Cardiac fibroblast (primary cell): ENCODE data around the gene TIMM22.

Experiments used
- DNase-seq, 2 donors: peaks; one replicate each; pipeline versions ENCODE4 v3.0.0 to v3.0.0-alpha.2; 2010; ENCODE audit warnings: low read depth in 2 of 2
- H3K4me3 ChIP-seq, 2 donors: replicated peaks in 1 of 2; 1 replicate in 1 of 2; 2 replicates in 1 of 2; pipeline ENCODE4 v1.5.1; 2011; ENCODE audit warnings: low read depth in 2 of 2, low read length in 2 of 2, mild to moderate bottlenecking in 2 of 2, moderate library complexity in 1 of 2
- TF ChIP-seq, protein P1 (sequence below): IDR thresholded peaks from one replicate; pipeline ENCODE4 v1.5.1; 2011; ENCODE audit warnings: low read depth, mild to moderate bottlenecking, low read length, inconsistent platforms

TIMM22 gene

DNA sequence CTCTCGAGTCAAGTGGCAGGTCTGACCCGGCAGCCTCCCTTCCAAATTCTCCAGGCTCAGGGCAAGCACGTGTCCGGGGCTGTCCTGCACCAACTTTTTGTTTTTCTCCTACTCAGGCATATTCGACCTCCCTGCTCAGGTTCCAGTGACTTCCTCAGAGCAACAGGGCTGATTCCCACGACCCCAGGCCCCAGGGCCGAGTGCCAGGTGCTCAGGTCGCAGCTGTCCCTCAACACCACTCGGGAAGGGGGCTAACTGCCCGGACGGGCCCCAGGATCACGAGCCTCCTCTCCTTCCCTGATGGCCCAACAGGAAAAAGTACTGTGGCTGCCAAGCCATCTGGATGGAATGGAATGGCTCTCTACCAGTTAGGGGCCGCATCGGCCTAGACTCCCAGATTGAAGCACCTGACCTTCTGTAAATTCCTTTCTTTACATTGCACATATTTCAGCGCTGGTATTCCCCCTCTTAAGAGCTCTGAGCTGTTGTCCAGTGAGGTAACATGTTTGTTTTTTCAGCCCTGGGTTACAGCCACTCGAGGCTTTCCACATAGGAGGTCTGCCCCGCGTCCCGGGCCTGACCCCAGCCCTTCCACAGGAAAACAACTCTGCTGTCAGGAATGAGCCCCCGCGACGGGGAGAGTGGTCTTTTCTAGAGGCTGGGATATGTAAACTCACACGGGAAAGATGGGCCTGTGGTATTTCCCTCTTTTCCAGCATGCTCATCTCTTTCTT, 42.3 kb upstream of the TIMM22 start:
- no peak overlapping the region for H3K4me3 ChIP-seq
- peak; percentile 27 to 56 for DNase-seq
- TF ChIP-seq, protein P1, sequence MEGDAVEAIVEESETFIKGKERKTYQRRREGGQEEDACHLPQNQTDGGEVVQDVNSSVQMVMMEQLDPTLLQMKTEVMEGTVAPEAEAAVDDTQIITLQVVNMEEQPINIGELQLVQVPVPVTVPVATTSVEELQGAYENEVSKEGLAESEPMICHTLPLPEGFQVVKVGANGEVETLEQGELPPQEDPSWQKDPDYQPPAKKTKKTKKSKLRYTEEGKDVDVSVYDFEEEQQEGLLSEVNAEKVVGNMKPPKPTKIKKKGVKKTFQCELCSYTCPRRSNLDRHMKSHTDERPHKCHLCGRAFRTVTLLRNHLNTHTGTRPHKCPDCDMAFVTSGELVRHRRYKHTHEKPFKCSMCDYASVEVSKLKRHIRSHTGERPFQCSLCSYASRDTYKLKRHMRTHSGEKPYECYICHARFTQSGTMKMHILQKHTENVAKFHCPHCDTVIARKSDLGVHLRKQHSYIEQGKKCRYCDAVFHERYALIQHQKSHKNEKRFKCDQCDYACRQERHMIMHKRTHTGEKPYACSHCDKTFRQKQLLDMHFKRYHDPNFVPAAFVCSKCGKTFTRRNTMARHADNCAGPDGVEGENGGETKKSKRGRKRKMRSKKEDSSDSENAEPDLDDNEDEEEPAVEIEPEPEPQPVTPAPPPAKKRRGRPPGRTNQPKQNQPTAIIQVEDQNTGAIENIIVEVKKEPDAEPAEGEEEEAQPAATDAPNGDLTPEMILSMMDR = no peak

DNA sequence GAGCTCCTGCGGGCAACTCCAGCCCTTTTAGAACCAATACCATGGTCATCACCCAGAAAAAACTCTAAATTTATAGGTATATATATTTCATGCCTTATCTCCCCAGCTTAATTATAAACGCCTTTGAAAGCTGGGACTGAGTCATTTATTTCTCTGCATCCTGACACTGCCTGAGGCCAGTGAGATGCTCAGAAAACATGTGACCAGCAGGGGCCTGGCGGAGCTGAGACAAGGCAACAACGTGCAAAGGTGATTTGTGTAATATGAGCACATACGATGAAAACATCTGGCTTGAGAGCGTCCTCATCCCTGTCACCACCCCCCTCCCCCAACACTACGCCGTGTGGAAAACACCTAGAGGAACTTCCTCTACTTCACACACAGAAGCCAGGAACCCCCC, 40.0 kb upstream of the TIMM22 start:
- no peak overlapping the region for H3K4me3 ChIP-seq
- TF ChIP-seq, protein P1 = no peak
- no peak for DNase-seq

DNA sequence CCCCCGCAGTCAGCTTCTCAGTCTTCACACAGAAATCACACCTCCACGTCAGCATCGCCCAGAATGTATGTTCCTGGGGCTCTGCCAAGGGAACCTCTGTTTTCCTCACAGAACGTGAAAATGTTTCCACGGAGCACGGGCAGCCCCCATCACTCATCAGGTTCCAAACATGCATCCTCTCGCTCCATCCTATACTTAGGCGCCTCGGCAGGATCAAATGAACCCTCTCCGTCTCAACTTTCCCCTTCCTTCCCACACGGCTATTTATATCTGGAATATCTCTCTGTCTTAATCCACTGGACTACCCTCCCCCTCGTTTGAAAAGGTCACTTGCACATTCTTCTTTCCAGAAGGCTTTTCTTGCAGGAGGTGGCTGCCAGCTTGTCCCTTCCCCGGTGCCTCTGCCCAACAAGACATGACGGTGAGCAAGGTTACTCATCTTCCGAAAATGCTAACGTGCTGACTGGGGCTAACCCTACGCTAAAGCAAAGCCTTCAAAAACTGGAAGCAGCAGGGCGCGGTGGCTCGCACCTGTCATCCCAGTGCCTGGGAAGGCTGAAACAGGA, 39.0 kb upstream of the TIMM22 start:
- no peak overlapping the region for H3K4me3 ChIP-seq
- TF ChIP-seq, protein P1 = no peak
- DNase-seq = no peak

DNA sequence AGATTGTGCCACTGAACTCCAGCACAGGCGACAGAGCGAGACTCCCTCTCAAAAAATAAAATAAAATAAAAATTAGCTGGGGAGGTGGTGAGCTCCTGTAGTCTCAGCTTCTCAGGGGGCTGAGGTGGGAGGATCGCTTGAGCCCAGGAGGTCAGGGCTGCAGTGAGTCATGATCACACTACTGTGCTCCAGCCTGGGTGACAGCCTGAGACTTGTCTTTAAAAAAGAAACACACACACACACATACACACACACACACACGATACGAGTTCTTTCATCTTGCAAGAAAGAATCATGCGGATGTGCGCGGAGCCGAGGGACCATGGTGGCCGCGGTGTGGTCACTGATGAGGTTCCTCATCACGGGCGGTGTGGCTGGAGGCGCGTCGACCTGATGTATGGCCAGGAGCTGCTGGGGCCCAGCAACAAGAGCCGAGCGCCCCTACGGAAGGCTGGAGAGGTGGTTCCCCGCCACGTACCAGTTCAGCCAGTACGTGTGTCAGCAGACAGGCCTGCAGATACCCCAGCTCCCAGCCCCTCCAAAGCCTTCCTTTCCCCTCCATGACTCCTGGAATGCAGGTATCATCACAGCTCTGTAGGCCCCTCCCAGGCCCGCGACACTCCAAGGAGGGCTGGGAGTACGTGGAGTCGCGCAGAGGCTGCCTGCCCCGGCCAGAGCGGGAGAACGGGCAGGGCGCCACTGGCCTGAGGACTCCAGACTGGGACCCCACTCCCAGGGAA, 38.0 kb upstream of the TIMM22 start:
- no peak for DNase-seq
- TF ChIP-seq, protein P1 = no peak
- no peak overlapping the region for H3K4me3 ChIP-seq

DNA sequence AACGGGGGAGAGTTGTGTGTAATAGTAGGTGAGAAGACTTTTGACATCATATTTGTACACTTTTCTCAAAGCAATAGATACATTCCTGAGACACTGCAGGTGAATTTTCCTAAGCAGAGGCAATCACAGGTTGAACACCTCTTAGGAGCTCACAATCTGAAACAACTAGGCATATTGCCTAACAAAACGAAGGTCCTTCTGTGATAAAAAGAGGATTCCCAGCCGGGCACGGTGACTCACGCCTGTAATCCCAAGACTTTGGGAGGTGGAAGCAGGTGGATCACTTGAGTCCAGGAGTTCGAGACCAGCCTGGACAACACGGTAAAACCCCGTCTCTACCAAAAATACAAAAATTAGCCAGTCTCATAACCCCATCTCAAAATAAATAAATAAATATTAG, 34.8 kb upstream of the TIMM22 start:
- DNase-seq = no peak
- no peak overlapping the region for H3K4me3 ChIP-seq
- TF ChIP-seq, protein P1 = no peak

DNA sequence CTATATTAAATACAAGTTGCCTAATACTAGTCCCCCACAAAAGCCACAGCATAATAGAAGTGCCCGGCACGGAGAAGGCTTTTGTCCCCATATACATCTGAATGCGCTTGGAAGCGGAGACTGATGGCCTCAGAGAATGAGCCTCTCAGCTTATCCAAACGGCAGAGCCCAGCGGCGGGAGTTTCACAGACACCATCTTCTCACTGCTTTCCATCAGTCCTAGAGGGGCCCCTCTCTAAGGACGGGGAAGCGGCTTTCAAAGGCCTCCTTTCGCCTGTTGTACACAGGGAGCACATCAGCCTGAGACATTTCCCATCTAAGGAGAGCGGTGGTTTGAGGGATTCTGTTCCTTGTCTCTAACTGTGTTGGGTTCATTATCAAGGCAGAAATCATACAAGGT, 34.3 kb upstream of the TIMM22 start:
- H3K4me3 ChIP-seq = no peak overlapping the region
- TF ChIP-seq, protein P1 = no peak
- DNase-seq = no peak
